Measurements from ENCODE around the gene WFDC12.

Gene WFDC12

GRCh38 chr20:45117581-45117980 lies 6.7 kb downstream of the WFDC12 start:
- no peak overlapping the region for H3K4me3 ChIP-seq (replicated peaks; ENCODE audit: low read depth, low read length)
- TF ChIP-seq CTCF (IDR thresholded peaks at IDR 0.05; ENCODE audit: low read depth, low read length, missing control alignments), result no peak
- no peak for DNase-seq (ENCODE audit: extremely low read depth, low read depth)

GRCh38 chr20:45115829-45116228 lies 8.4 kb downstream of the WFDC12 start:
- no peak for TF ChIP-seq CTCF (IDR thresholded peaks at IDR 0.05; ENCODE audit: low read depth, low read length, missing control alignments)
- DNase-seq (ENCODE audit: extremely low read depth, low read depth), result no peak
- H3K4me3 ChIP-seq (replicated peaks; ENCODE audit: low read depth, low read length), result no peak overlapping the region

GRCh38 chr20:45115386-45115774 lies 8.9 kb downstream of the WFDC12 start:
- no peak overlapping the region for H3K4me3 ChIP-seq (replicated peaks; ENCODE audit: low read depth, low read length)
- no peak for TF ChIP-seq CTCF (IDR thresholded peaks at IDR 0.05; ENCODE audit: low read depth, low read length, missing control alignments)
- DNase-seq (ENCODE audit: extremely low read depth, low read depth), result no peak

GRCh38 chr20:45114465-45115385 lies 9.5 kb downstream of the WFDC12 start, which contains the start of gene WFDC5:
Gene WFDC5, minus strand, starts transcription at chr20:45115174. Its CDS starts 91 bp downstream, at chr20:45115083.
- no peak within 1 kb of the TSS for H3K4me3 ChIP-seq (replicated peaks; ENCODE audit: low read depth, low read length)
- no peak for DNase-seq (ENCODE audit: extremely low read depth, low read depth)
- TF ChIP-seq CTCF (IDR thresholded peaks at IDR 0.05; ENCODE audit: low read depth, low read length, missing control alignments), result no peak

GRCh38 chr20:45113865-45114264 lies 10.4 kb downstream of the WFDC12 start:
- TF ChIP-seq CTCF (IDR thresholded peaks at IDR 0.05; ENCODE audit: low read depth, low read length, missing control alignments), result no peak
- no peak for DNase-seq (ENCODE audit: extremely low read depth, low read depth)
- no peak overlapping the region for H3K4me3 ChIP-seq (replicated peaks; ENCODE audit: low read depth, low read length)

- no peak for DNase-seq (ENCODE audit: extremely low read depth, low read depth)
- H3K4me3 ChIP-seq (replicated peaks; ENCODE audit: low read depth, low read length), result no peak overlapping the region
- no peak for TF ChIP-seq CTCF (IDR thresholded peaks at IDR 0.05; ENCODE audit: low read depth, low read length, missing control alignments)
Observed at GRCh38 chr20:45112754-45113153, 11.5 kb downstream of the WFDC12 start.

Data from HFF-Myc (cell line).